A549 (cell line): ENCODE results near the gene GPD1L. TPM values are rescaled to one million over a fixed set of nuclear protein-coding genes. Genes with fewer than 3 reads are reported as not detected.

Source experiments
- ATAC-seq, 2 experiments: fragments of 200-7000 bp in 1 of 2; fragments of >200 bp in 1 of 2; cut with Nextera tagmentation in 1 of 2; cut with Tn5 transposase in 1 of 2; 3 replicates each; pipeline versions ENCODE4 v1.8.0 to v1.9.1; 2018 to 2020; ENCODE audit warnings: mild to moderate bottlenecking in 1 of 2, moderate library complexity in 1 of 2
- CTCF ChIA-PET: fragments of 300-600 bp; sonication (Branson Sonifier 250); formaldehyde crosslinking; extraction: SDS; loops from one replicate; lab custom pipeline; 2021; ENCODE audit warnings: antibody characterized with exemption, inconsistent platforms; lab: Yijun Ruan, JAX
- POLR2A ChIA-PET: fragments of 350-600 bp; formaldehyde crosslinking; extraction: SDS; loops from one replicate; lab custom pipeline; 2021; ENCODE audit warnings: antibody characterized with exemption, inconsistent platforms; lab: Yijun Ruan, JAX
- DNase-seq, 2 experiments: peaks; one replicate each; pipeline versions ENCODE4 v3.0.0 to v3.0.0-alpha.2; 2011 to 2016; ENCODE audit warnings: low read depth in 1 of 2, low spot score in 1 of 2
- FAIRE-seq: peaks from 2 replicates; lab custom pipeline; 2011; peaks lifted over from hg19 to GRCh38; lab: Jason Lieb, UNC
- H3K27ac ChIP-seq, 2 experiments: fragments of >200 bp; sonication (Bioruptor Twin); formaldehyde crosslinking; 3 replicates each; pipeline ENCODE4 v1.5.1; 2016 to 2017
- H3K4me1 ChIP-seq: fragments of >200 bp; sonication (Bioruptor Twin); formaldehyde crosslinking; 3 replicates; pipeline ENCODE4 v1.6.1; 2016
- H3K4me2 ChIP-seq: fragments of >200 bp; sonication (Bioruptor Twin); formaldehyde crosslinking; 3 replicates; pipeline ENCODE4 v1.6.1; 2016
- H3K4me3 ChIP-seq: fragments of >200 bp; sonication (Bioruptor Twin); formaldehyde crosslinking; 3 replicates; pipeline ENCODE4 v1.5.1; 2016
- H3K9me3 ChIP-seq: fragments of >200 bp; sonication (Bioruptor Twin); formaldehyde crosslinking; 3 replicates; pipeline ENCODE4 v1.6.1; 2016
- BHLHE40 ChIP-seq: IDR thresholded peaks from 2 replicates; pipeline ENCODE4 v1.6.1; 2012; ENCODE audit warnings: low read depth, low read length, inconsistent platforms
- CEBPB ChIP-seq, 2 experiments: fragments of >200 bp in 1 of 2; sonication (Bioruptor Twin) in 1 of 2; formaldehyde crosslinking in 1 of 2; IDR thresholded peaks; 2 replicates each; pipeline ENCODE4 v1.6.1; 2012 to 2016
- CHD2 ChIP-seq: fragments of 150-350 bp; IDR thresholded peaks from 2 replicates; pipeline ENCODE4 v1.6.1; 2014; ENCODE audit warnings: low read length; ENCODE audit not compliant: partially characterized antibody
- CHD4 ChIP-seq: fragments of 200-600 bp; sonication (generic); IDR thresholded peaks from 2 replicates; pipeline ENCODE4 v1.6.1; 2016; ENCODE audit warnings: antibody characterized with exemption, mild to moderate bottlenecking, borderline replicate concordance
- EHF ChIP-seq: fragments of 250-450 bp; sonication (Bioruptor Pico); IDR thresholded peaks from 2 replicates; pipeline ENCODE4 v1.5.0; 2020; ENCODE audit warnings: mild to moderate bottlenecking
- ELK1 ChIP-seq: fragments of 150-350 bp; IDR thresholded peaks from 2 replicates; pipeline ENCODE4 v1.6.1; 2014; ENCODE audit warnings: low read depth, mild to moderate bottlenecking, low read length
- EP300 ChIP-seq, 2 experiments: fragments of >200 bp; sonication (Bioruptor Twin); formaldehyde crosslinking; IDR thresholded peaks; 2 replicates in 1 of 2; 3 replicates in 1 of 2; pipeline ENCODE4 v1.6.1; 2016 to 2017
- ESRRA ChIP-seq: fragments of 150-350 bp; IDR thresholded peaks from 2 replicates; pipeline ENCODE4 v1.6.1; 2014; ENCODE audit warnings: mild to moderate bottlenecking, low read length, borderline replicate concordance
- FOSL2 ChIP-seq, 2 experiments: fragments of 450-650 bp in 1 of 2; fragments of >200 bp in 1 of 2; sonication (Bioruptor Twin) in 1 of 2; formaldehyde crosslinking; IDR thresholded peaks; 2 replicates each; pipeline versions ENCODE4 v1.5.0 to v1.6.1; 2016 to 2020; ENCODE audit warnings: mild to moderate bottlenecking in 1 of 2, moderate library complexity in 1 of 2
- HDAC2 ChIP-seq: fragments of 200-600 bp; sonication (generic); IDR thresholded peaks from 2 replicates; pipeline ENCODE4 v1.6.1; 2016
- HOXB13 ChIP-seq: fragments of 250-450 bp; sonication (Bioruptor Pico); IDR thresholded peaks from 2 replicates; pipeline ENCODE4 v1.5.0; 2020; ENCODE audit warnings: low read depth, mild to moderate bottlenecking, moderate library complexity
- JUN ChIP-seq, 2 experiments: fragments of >200 bp; sonication (Bioruptor Twin); formaldehyde crosslinking; IDR thresholded peaks; 2 replicates in 1 of 2; 3 replicates in 1 of 2; pipeline ENCODE4 v1.6.1; 2016 to 2017
- JUNB ChIP-seq: fragments of >200 bp; sonication (Bioruptor Twin); formaldehyde crosslinking; IDR thresholded peaks from 2 replicates; pipeline ENCODE4 v1.6.1; 2016
- MAFK ChIP-seq: fragments of 450-650 bp; IDR thresholded peaks from 2 replicates; pipeline ENCODE4 v1.6.1; 2014; ENCODE audit not compliant: partially characterized antibody
- MAX ChIP-seq: IDR thresholded peaks from 2 replicates; pipeline ENCODE4 v1.6.1; 2012
- MYC ChIP-seq: IDR thresholded peaks from 2 replicates; pipeline ENCODE4 v1.6.1; 2012; ENCODE audit warnings: mild to moderate bottlenecking, inconsistent platforms, low read length, improper control_type of control experiment, borderline replicate concordance
- NFE2L2 ChIP-seq: fragments of 150-350 bp; conservative IDR thresholded peaks from 2 replicates; pipeline ENCODE4 v1.6.1; 2014; ENCODE audit warnings: low read length
- NPAS2 ChIP-seq: fragments of 250-450 bp; sonication (Bioruptor Pico); IDR thresholded peaks from 2 replicates; pipeline ENCODE4 v1.8.0; 2022; ENCODE audit warnings: mild to moderate bottlenecking, moderate library complexity, borderline replicate concordance
- RAD21 ChIP-seq, 2 experiments: fragments of >200 bp in 1 of 2; sonication (Bioruptor Twin) in 1 of 2; formaldehyde crosslinking in 1 of 2; IDR thresholded peaks in 1 of 2; conservative IDR thresholded peaks in 1 of 2; 2 replicates in 1 of 2; 3 replicates in 1 of 2; pipeline ENCODE4 v1.6.1; 2012 to 2018; ENCODE audit warnings: inconsistent platforms in 1 of 2
- RFX5 ChIP-seq: fragments of 450-650 bp; IDR thresholded peaks from 2 replicates; pipeline ENCODE4 v1.7.1; 2014; ENCODE audit warnings: antibody characterized with exemption, mild to moderate bottlenecking, moderate library complexity
- SREBF2 ChIP-seq: fragments of 450-650 bp; IDR thresholded peaks from 2 replicates; pipeline ENCODE4 v1.6.1; 2014; ENCODE audit warnings: mild to moderate bottlenecking, moderate library complexity
- TFCP2L1 ChIP-seq: fragments of 250-450 bp; sonication (Bioruptor Pico); IDR thresholded peaks from 2 replicates; pipeline ENCODE4 v1.5.0; 2021; ENCODE audit warnings: mild to moderate bottlenecking
- USF2 ChIP-seq: fragments of 450-650 bp; IDR thresholded peaks from 2 replicates; pipeline ENCODE4 v1.6.1; 2014; ENCODE audit warnings: antibody characterized with exemption
- ZC3H11A ChIP-seq: fragments of 450-650 bp; IDR thresholded peaks from 2 replicates; pipeline ENCODE4 v1.6.1; 2014; ENCODE audit warnings: antibody characterized with exemption, mild to moderate bottlenecking
- ZFP36 ChIP-seq: fragments of 450-650 bp; IDR thresholded peaks from 2 replicates; pipeline ENCODE4 v1.6.1; 2014; ENCODE audit warnings: borderline replicate concordance; ENCODE audit not compliant: partially characterized antibody
- WGBS: methylation state at CpG from one replicate; pipeline ENCODE4 v1.1.6; 2017; ENCODE audit errors: missing lambda C conversion rate; 5-methylcytosine and 5-hydroxymethylcytosine counted together
- polyA plus RNA-seq, 4 experiments: library from polyadenylated mRNA; depleted of rRNA in 3 of 4; stranded (reverse); fragments of >200 nt; fragmentation: RNase III in 1 of 4; extraction: RNeasy Plus Mini Kit Qiagen cat#74134 plus additional on column Dnase treatment in 1 of 4; gene quantifications; 2 replicates in 3 of 4; 3 replicates in 1 of 4; pipeline ENCODE4 v1.2.3, GENCODE V29; 2011 to 2017
- TF ChIP-seq, protein P1 (sequence below): fragments of >200 bp; sonication (Bioruptor Twin); formaldehyde crosslinking; IDR thresholded peaks from 3 replicates; pipeline ENCODE4 v1.6.1; 2016

GPD1L gene
- polyA plus RNA-seq, 2 of the 4 experiments (the other 2 are of a cell fraction) = 13.6 to 31.0 TPM

- FAIRE-seq (no peak), ATAC-seq (no peak)
- POLR2A ChIA-PET = no interaction called here
- TF ChIP-seq NFE2L2 (no peak), NPAS2 (no peak), ESRRA (no peak), CHD4 (no peak), ELK1 (no peak), CEBPB (IDR thresholded peaks at IDR 0.05) (no peak), RFX5 (no peak), EHF (CRISPR knock-in tag) (no peak), USF2 (no peak), TFCP2L1 (CRISPR knock-in tag) (no peak), FOSL2 (IDR thresholded peaks at IDR 0.05) (no peak), FOSL2 (CRISPR knock-in tag; IDR thresholded peaks at IDR 0.05) (no peak), RAD21 (conservative IDR thresholded peaks at IDR 0.05 in 1 of 2, IDR thresholded peaks at IDR 0.05 in 1 of 2) (no peak), ZC3H11A (no peak), HOXB13 (CRISPR knock-in tag) (no peak), ZFP36 (no peak), EP300 (IDR thresholded peaks at IDR 0.05) (no peak), BHLHE40 (no peak)
- TF ChIP-seq, protein P1, sequence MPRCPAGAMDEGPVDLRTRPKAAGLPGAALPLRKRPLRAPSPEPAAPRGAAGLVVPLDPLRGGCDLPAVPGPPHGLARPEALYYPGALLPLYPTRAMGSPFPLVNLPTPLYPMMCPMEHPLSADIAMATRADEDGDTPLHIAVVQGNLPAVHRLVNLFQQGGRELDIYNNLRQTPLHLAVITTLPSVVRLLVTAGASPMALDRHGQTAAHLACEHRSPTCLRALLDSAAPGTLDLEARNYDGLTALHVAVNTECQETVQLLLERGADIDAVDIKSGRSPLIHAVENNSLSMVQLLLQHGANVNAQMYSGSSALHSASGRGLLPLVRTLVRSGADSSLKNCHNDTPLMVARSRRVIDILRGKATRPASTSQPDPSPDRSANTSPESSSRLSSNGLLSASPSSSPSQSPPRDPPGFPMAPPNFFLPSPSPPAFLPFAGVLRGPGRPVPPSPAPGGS = no peak
- TF ChIP-seq, all 56 proteins: peak for 0
- Histone ChIP-seq H3K4me3 (no peak overlapping the region), H3K9me3 (no peaks in the 10 kb centered on the region), H3K27ac (no peak overlapping the region), H3K4me1 (peaks cover 3% of the 10 kb centered on the region; the same call in 1 of the 3 replicates), H3K4me2 (no peak overlapping the region)
- DNase-seq = no peak
- WGBS = 95% methylated on average over 1 of the region's 1 CpG
- CTCF ChIA-PET = interaction anchor here (0.9 kb wide), 1 partner anchor 173 kb away, joined by 3 read pairs; no protein-coding TSS in a partner anchor
Measured at GRCh38 chr3:32202496-32202895, 96.1 kb downstream of the GPD1L start.

DNA sequence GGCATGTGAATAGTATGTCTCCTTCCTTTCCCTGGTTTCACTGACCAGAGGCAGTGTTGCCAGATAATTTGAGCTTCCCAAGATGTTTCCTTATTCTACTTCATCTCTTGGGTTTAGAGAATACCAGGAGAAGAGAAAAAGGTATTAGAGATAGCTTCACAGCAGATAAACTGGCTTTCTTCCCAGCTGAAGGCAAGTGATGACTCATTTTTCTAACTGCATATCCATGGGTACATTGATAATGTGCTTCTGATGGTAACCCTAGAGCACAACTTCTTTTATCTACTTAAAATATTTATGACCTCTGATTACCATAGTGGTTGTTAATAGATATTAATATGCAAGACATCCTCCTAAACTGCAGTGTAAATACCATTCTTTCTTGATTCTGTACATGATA lies 97.4 kb downstream of the GPD1L start:
- DNase-seq = no peak
- POLR2A ChIA-PET = no interaction called here
- no peak for ATAC-seq
- CTCF ChIA-PET = no interaction called here
- Histone ChIP-seq H3K4me1 (peaks cover 3% of the 10 kb centered on the region; the same call in 1 of the 3 replicates), H3K4me3 (no peak overlapping the region), H3K4me2 (no peak overlapping the region), H3K9me3 (no peaks in the 10 kb centered on the region), H3K27ac (no peak overlapping the region)
- no peak for TF ChIP-seq JUN (IDR thresholded peaks at IDR 0.05)
- no peak for TF ChIP-seq NPAS2
- TF ChIP-seq HDAC2 = no peak
- TF ChIP-seq NFE2L2 = no peak
- no peak for TF ChIP-seq TFCP2L1 (CRISPR knock-in tag)
- no peak for TF ChIP-seq CHD2
- no peak for TF ChIP-seq FOSL2 (IDR thresholded peaks at IDR 0.05)
- peak; percentile 60 for TF ChIP-seq FOSL2 (CRISPR knock-in tag; IDR thresholded peaks at IDR 0.05)
- no peak for TF ChIP-seq MYC
- no peak for FAIRE-seq

- Histone ChIP-seq H3K27ac (no peak overlapping the region), H3K4me1 (peaks cover 3% of the 10 kb centered on the region; the same call in 1 of the 3 replicates), H3K4me3 (no peak overlapping the region), H3K9me3 (no peaks in the 10 kb centered on the region), H3K4me2 (no peak overlapping the region)
- POLR2A ChIA-PET = no interaction called here
- FAIRE-seq = no peak
- TF ChIP-seq JUNB = no peak
- no peak for TF ChIP-seq MAFK
- TF ChIP-seq MAX = no peak
- no peak for TF ChIP-seq HDAC2
- TF ChIP-seq JUN (IDR thresholded peaks at IDR 0.05) = no peak
- no peak for TF ChIP-seq USF2
- TF ChIP-seq SREBF2 = no peak
- DNase-seq = no peak
- CTCF ChIA-PET = interaction anchor here (1.1 to 1.3 kb wide), 2 partner anchors 10 to 83 kb away, joined by 3 read pairs; no protein-coding TSS in a partner anchor
- ATAC-seq = no peak
- 73% methylated on average over 4 of the region's 4 CpGs for WGBS
Measured at GRCh38 chr3:32208447-32208846, 102.0 kb downstream of the GPD1L start.
